ENCODE data around the gene PSMD8. TPM values are rescaled to one million over a fixed set of nuclear protein-coding genes. Genes with fewer than 3 reads are reported as not detected.
A peak's percentile ranks its signal among the peaks of the same experiment; 100 is the strongest.

PSMD8 gene
- total RNA-seq, 4 donors from 2014 or later, result 190 to 303 (median 296) TPM

- Histone ChIP-seq H3K9me3 (no peaks in the 10 kb centered on the region), H3K27ac (no peak overlapping the region), H3K4me1 (peaks cover 3% of the 10 kb centered on the region), H3K27me3 (peaks cover 28% of the 10 kb centered on the region), H3K36me3 (no peaks in the 10 kb centered on the region), H3K4me3 (no peak overlapping the region)
- 51% methylated on average over 14 of the region's 14 CpGs for WGBS
- no peak for TF ChIP-seq POLR2AphosphoS5 (IDR thresholded peaks at IDR 0.05)
- no peak for TF ChIP-seq POLR2A (IDR thresholded peaks at IDR 0.05)
- TF ChIP-seq CTCF (IDR thresholded peaks at IDR 0.05), result no peak
- TF ChIP-seq EP300 (IDR thresholded peaks at IDR 0.05), result no peak
- no peak for DNase-seq (ENCODE audit: low spot score in 2 of 2)
These were observed 54.9 kb downstream of the PSMD8 start for GRCh38 chr19:38429055-38429810.

GRCh38 chr19:38429811-38430156, 55.4 kb downstream of the PSMD8 start:
- TF ChIP-seq POLR2AphosphoS5 (IDR thresholded peaks at IDR 0.05), result no peak
- no peak for TF ChIP-seq POLR2A (IDR thresholded peaks at IDR 0.05)
- no peak for TF ChIP-seq CTCF (IDR thresholded peaks at IDR 0.05)
- no peak for TF ChIP-seq EP300 (IDR thresholded peaks at IDR 0.05)
- 93% methylated on average over 2 of the region's 2 CpGs for WGBS
- no peak overlapping the region for H3K27ac ChIP-seq
- H3K4me1 ChIP-seq, result peaks cover 3% of the 10 kb centered on the region
- H3K4me3 ChIP-seq, result no peak overlapping the region
- no peaks in the 10 kb centered on the region for H3K9me3 ChIP-seq
- no peak for DNase-seq (ENCODE audit: low spot score in 2 of 2)
- H3K27me3 ChIP-seq, result peaks cover 34% of the 10 kb centered on the region
- no peaks in the 10 kb centered on the region for H3K36me3 ChIP-seq

GRCh38 chr19:38430931-38431330, 56.6 kb downstream of the PSMD8 start:
- H3K27ac ChIP-seq, result no peak overlapping the region
- peaks cover 35% of the 10 kb centered on the region for H3K27me3 ChIP-seq
- H3K9me3 ChIP-seq, result no peaks in the 10 kb centered on the region
- H3K36me3 ChIP-seq, result no peaks in the 10 kb centered on the region
- 74% methylated on average over 7 of the region's 7 CpGs for WGBS
- no peak for DNase-seq (ENCODE audit: low spot score in 2 of 2)
- H3K4me1 ChIP-seq, result peaks cover 3% of the 10 kb centered on the region
- TF ChIP-seq POLR2A (IDR thresholded peaks at IDR 0.05) (no peak), CTCF (IDR thresholded peaks at IDR 0.05) (no peak), POLR2AphosphoS5 (IDR thresholded peaks at IDR 0.05) (no peak)
- no peak overlapping the region for H3K4me3 ChIP-seq

- TF ChIP-seq POLR2AphosphoS5 (IDR thresholded peaks at IDR 0.05), result no peak
- no peak for TF ChIP-seq EP300 (IDR thresholded peaks at IDR 0.05)
- no peak for TF ChIP-seq POLR2A (IDR thresholded peaks at IDR 0.05)
- no peak for TF ChIP-seq CTCF (IDR thresholded peaks at IDR 0.05)
- no peak for DNase-seq (ENCODE audit: low spot score in 2 of 2)
- H3K27ac ChIP-seq, result no peak within 1 kb of the TSS
- H3K9me3 ChIP-seq, result no peaks in the 10 kb centered on the region
- peaks cover 3% of the 10 kb centered on the region for H3K4me1 ChIP-seq
- WGBS, result 30% methylated on average over 5 of the region's 20 CpGs
- peak within 1 kb of the TSS; percentile 16 for H3K4me3 ChIP-seq
- H3K36me3 ChIP-seq, result no peaks in the 10 kb centered on the region
- H3K27me3 ChIP-seq, result peaks cover 37% of the 10 kb centered on the region
These were observed 58.9 kb downstream of the PSMD8 start, which contains the start of gene RYR1 for GRCh38 chr19:38433268-38433733. TSS of gene RYR1 (plus strand) at chr19:38433691. CDS start at chr19:38433830, 139 bp downstream.

Other genes starting within 250 kb of the PSMD8 start
- 1 to 10 TPM in 1 of 4 donors, not detected in 3; 1.1 TPM for gene DPF1, start 150.3 kb upstream of the PSMD8 start, total RNA-seq
- gene PPP1R14A, start 118.2 kb upstream of the PSMD8 start, total RNA-seq, result 10 to 100 TPM in 1 of 4 donors, 1 to 10 TPM in 3; 2.3 to 13.3 (median 7.7) TPM
- 100 to 1,000 TPM; 359 to 639 (median 494) TPM for gene SPINT2, start 110.0 kb upstream of the PSMD8 start, total RNA-seq
- 100 to 1,000 TPM; 182 to 452 (median 349) TPM for gene C19orf33, start 70.3 kb upstream of the PSMD8 start, total RNA-seq
- gene YIF1B, start 58.6 kb upstream of the PSMD8 start, total RNA-seq, result 10 to 100 TPM; 14.2 to 36.4 (median 26.1) TPM
- gene KCNK6, start 54.7 kb upstream of the PSMD8 start, total RNA-seq, result 10 to 100 TPM; 18.6 to 27.4 (median 22.8) TPM
- gene CATSPERG, start 38.7 kb upstream of the PSMD8 start, total RNA-seq, result 10 to 100 TPM in 2 of 4 donors, 1 to 10 TPM in 2; 4.1 to 26.3 (median 13.8) TPM
- under 1 TPM in 3 of 4 donors, not detected in 1; 0.26 to 0.68 (median 0.60) TPM for gene GGN, start 13.5 kb downstream of the PSMD8 start, total RNA-seq
- gene SPRED3, start 14.1 kb downstream of the PSMD8 start, total RNA-seq, result 1 to 10 TPM in 2 of 4 donors, under 1 TPM in 2; 0.44 to 3.5 (median 1.2) TPM
- 10 to 100 TPM; 32.6 to 45.6 (median 36.7) TPM for gene FAM98C, start 28.5 kb downstream of the PSMD8 start, total RNA-seq
- 1 to 10 TPM in 3 of 4 donors, under 1 TPM in 1; 0.91 to 2.3 (median 1.6) TPM for gene RASGRP4, start 51.6 kb downstream of the PSMD8 start, total RNA-seq
- gene RYR1, start 59.1 kb downstream of the PSMD8 start, total RNA-seq, result 10 to 100 TPM in 3 of 4 donors, 1 to 10 TPM in 1; 8.4 to 26.1 (median 13.1) TPM
- 1 to 10 TPM in 3 of 4 donors, under 1 TPM in 1; 0.68 to 2.8 (median 1.8) TPM for gene MAP4K1, start 243.4 kb downstream of the PSMD8 start, total RNA-seq
- 100 to 1,000 TPM; 274 to 587 (median 557) TPM for gene EIF3K, start 244.6 kb downstream of the PSMD8 start, total RNA-seq